ENCODE data around the gene FCRL1. TPM values are rescaled to one million over a fixed set of nuclear protein-coding genes. Genes with fewer than 3 reads are reported as not detected.

The FCRL1 gene
- total RNA-seq, 1 experiment from 2014 or later, result not detected

GRCh38 chr1:157831968-157832626 is 12.2 kb upstream of the FCRL1 start:
- no peaks in the 10 kb centered on the region for H3K36me3 Mint-ChIP-seq (ENCODE audit: insufficient read depth, unreplicated experiment)
- no peak overlapping the region for H3K27ac Mint-ChIP-seq (ENCODE audit: unreplicated experiment)
- H3K27me3 Mint-ChIP-seq (ENCODE audit: unreplicated experiment), result peaks cover 22% of the 10 kb centered on the region
- H3K4me1 Mint-ChIP-seq (ENCODE audit: low read depth, unreplicated experiment), result no peaks in the 10 kb centered on the region
- H3K9me3 Mint-ChIP-seq (ENCODE audit: low read depth, unreplicated experiment), result peaks cover 2% of the 10 kb centered on the region
- no peak for TF ChIP-seq CTCF (IDR thresholded peaks at IDR 0.05; ENCODE audit: unreplicated experiment)
- H3K4me3 Mint-ChIP-seq (ENCODE audit: low read depth, unreplicated experiment), result no peak overlapping the region
- intact Hi-C loops (cut with micrococcal nuclease; ENCODE audit: unreplicated experiment), result no loop called here
- CTCF ChIA-PET, result no interaction called here
- no TSS peak for BruUV-seq (replicated peaks)
- DNase-seq, result no peak

- no peak for TF ChIP-seq CTCF (IDR thresholded peaks at IDR 0.05; ENCODE audit: unreplicated experiment)
- no peak overlapping the region for H3K4me3 Mint-ChIP-seq (ENCODE audit: low read depth, unreplicated experiment)
- peaks cover 34% of the 10 kb centered on the region for H3K27me3 Mint-ChIP-seq (ENCODE audit: unreplicated experiment)
- CTCF ChIA-PET, result interaction anchor here (0.6 kb wide), 1 partner anchor 369 kb away, joined by 3 read pairs; no protein-coding TSS in a partner anchor
- no peak overlapping the region for H3K27ac Mint-ChIP-seq (ENCODE audit: unreplicated experiment)
- intact Hi-C loops (cut with micrococcal nuclease; ENCODE audit: unreplicated experiment), result no loop called here
- no TSS peak for BruUV-seq (replicated peaks)
- H3K4me1 Mint-ChIP-seq (ENCODE audit: low read depth, unreplicated experiment), result no peaks in the 10 kb centered on the region
- H3K36me3 Mint-ChIP-seq (ENCODE audit: insufficient read depth, unreplicated experiment), result no peaks in the 10 kb centered on the region
- H3K9me3 Mint-ChIP-seq (ENCODE audit: low read depth, unreplicated experiment), result no peaks in the 10 kb centered on the region
- no peak for DNase-seq
Observed at GRCh38 chr1:157830887-157831286, 11.0 kb upstream of the FCRL1 start.

GRCh38 chr1:157829711-157830110 is 9.8 kb upstream of the FCRL1 start:
- H3K4me1 Mint-ChIP-seq (ENCODE audit: low read depth, unreplicated experiment), result no peaks in the 10 kb centered on the region
- no peaks in the 10 kb centered on the region for H3K36me3 Mint-ChIP-seq (ENCODE audit: insufficient read depth, unreplicated experiment)
- H3K27me3 Mint-ChIP-seq (ENCODE audit: unreplicated experiment), result peaks cover 46% of the 10 kb centered on the region
- CTCF ChIA-PET, result no interaction called here
- H3K9me3 Mint-ChIP-seq (ENCODE audit: low read depth, unreplicated experiment), result no peaks in the 10 kb centered on the region
- no TSS peak for BruUV-seq (replicated peaks)
- intact Hi-C loops (cut with micrococcal nuclease; ENCODE audit: unreplicated experiment), result no loop called here
- no peak for DNase-seq
- no peak for TF ChIP-seq CTCF (IDR thresholded peaks at IDR 0.05; ENCODE audit: unreplicated experiment)
- H3K4me3 Mint-ChIP-seq (ENCODE audit: low read depth, unreplicated experiment), result no peak overlapping the region
- H3K27ac Mint-ChIP-seq (ENCODE audit: unreplicated experiment), result no peak overlapping the region

- CTCF ChIA-PET, result no interaction called here
- no TSS peak for BruUV-seq (replicated peaks)
- Mint-ChIP-seq H3K27me3 (ENCODE audit: unreplicated experiment) (peaks cover 51% of the 10 kb centered on the region), H3K4me3 (ENCODE audit: low read depth, unreplicated experiment) (no peak overlapping the region), H3K27ac (ENCODE audit: unreplicated experiment) (no peak overlapping the region), H3K4me1 (ENCODE audit: low read depth, unreplicated experiment) (no peaks in the 10 kb centered on the region), H3K36me3 (ENCODE audit: insufficient read depth, unreplicated experiment) (no peaks in the 10 kb centered on the region), H3K9me3 (ENCODE audit: low read depth, unreplicated experiment) (no peaks in the 10 kb centered on the region)
- intact Hi-C loops (cut with micrococcal nuclease; ENCODE audit: unreplicated experiment), result no loop called here
- no peak for TF ChIP-seq CTCF (IDR thresholded peaks at IDR 0.05; ENCODE audit: unreplicated experiment)
- DNase-seq, result no peak
Observed at GRCh38 chr1:157829210-157829609, 9.3 kb upstream of the FCRL1 start.

Measured in Calu3 (cell line).